MG63 (cell line): ENCODE data around the gene PSD2. TPM values are rescaled to one million over a fixed set of nuclear protein-coding genes. Genes with fewer than 3 reads are reported as not detected.

Experiments used
- DNase-seq: peaks from one replicate; pipeline ENCODE4 v3.0.0-alpha.2; 2020
- H3K27me3 ChIP-seq: fragments of 250-450 bp; sonication (Bioruptor Pico); 2 replicates; pipeline ENCODE4 v1.5.1; 2020; ENCODE audit warnings: mild to moderate bottlenecking, moderate library complexity
- H3K36me3 ChIP-seq: fragments of 250-450 bp; sonication (Bioruptor Pico); 2 replicates; pipeline ENCODE4 v1.5.1; 2020; ENCODE audit warnings: mild to moderate bottlenecking, moderate library complexity
- H3K4me3 ChIP-seq: fragments of 250-450 bp; sonication (Bioruptor Pico); 2 replicates; pipeline ENCODE4 v1.5.1; 2020; ENCODE audit warnings: mild to moderate bottlenecking, moderate library complexity
- H3K9me3 ChIP-seq: fragments of 250-450 bp; sonication (Bioruptor Pico); 2 replicates; pipeline ENCODE4 v1.5.1; 2020; ENCODE audit warnings: mild to moderate bottlenecking, moderate library complexity
- total RNA-seq: library from RNA; depleted of rRNA; stranded (reverse); fragments of >200 nt; shearing (Covaris generic); gene quantifications from 2 replicates; pipeline ENCODE4 v1.2.3, GENCODE V29; 2014; ENCODE audit warnings: low replicate concordance

PSD2 gene
- total RNA-seq, 1 experiment from 2014 or later: 0.16 TPM

DNA sequence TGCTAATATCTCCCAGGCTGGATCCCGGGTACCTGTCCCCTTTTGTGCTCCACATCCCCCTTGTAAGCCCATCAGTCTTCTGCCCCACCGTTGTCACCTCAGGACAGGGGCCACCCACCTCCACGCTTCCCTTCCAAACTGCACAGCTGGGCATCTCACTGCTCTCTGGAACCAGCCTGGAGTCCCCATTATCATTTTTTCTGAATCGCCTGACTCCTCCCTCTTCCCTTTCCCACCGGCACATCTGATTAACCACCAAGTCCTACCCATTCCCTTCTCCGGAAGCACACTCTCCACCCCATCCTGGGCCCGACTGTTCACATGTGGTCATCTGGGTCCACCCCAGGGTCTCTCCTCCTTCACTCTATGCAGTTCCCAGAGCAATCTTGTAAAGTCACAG, 53.9 kb downstream of the PSD2 start:
- no peak for DNase-seq
- Histone ChIP-seq H3K4me3 (no peak overlapping the region), H3K36me3 (no peaks in the 10 kb centered on the region), H3K27me3 (no peaks in the 10 kb centered on the region), H3K9me3 (no peaks in the 10 kb centered on the region)

DNA sequence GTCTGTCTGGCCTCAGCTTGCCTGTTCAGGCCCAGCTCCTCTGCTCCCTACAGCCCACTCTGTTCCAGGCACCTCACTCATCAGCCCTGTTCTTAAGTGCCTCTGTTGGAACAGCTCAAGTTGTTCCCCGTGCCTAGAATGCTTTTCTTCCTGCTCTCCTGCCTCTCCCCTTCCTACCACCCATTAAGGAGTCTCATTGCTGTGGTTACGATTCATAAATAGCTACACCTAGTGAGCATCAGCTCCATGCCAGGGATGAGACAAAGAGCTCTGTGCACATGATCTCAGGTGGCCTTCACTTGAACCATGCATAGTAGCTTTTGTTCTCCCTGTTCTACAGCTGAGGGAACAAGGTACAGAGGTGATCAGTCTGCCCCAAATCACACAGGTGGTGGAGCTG, 54.3 kb downstream of the PSD2 start:
- H3K27me3 ChIP-seq: no peaks in the 10 kb centered on the region
- no peaks in the 10 kb centered on the region for H3K9me3 ChIP-seq
- no peaks in the 10 kb centered on the region for H3K36me3 ChIP-seq
- no peak for DNase-seq
- H3K4me3 ChIP-seq: no peak overlapping the region

DNA sequence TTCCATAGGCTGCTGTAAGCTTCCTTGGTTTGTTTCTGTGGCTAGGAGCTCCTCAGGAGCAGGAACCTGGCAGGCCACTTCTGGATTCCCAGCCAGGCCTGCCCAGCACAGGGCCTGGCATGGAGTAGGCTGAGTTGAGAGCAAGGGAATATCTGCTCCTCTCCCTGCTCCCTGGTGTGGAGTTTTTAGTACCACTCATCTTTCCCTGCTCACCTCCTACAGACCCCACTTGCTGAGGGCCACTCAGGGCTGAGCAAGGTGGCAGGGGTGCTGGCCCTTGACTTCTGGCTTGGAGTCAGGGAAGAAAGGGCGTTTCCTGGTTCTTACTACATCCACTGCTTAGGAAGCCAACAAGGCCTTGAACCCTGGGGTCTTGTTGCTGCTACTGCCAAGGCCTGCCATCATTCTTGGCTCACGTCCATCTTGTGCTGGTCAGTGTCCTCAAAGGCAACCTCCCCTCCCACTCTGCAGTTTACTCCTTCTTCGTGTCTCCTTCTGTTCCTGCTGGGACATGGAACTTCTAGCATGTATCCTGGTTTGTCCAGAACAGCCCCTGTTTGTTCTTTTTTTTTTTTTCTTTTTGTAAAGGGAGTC, 54.9 kb downstream of the PSD2 start:
- H3K4me3 ChIP-seq: no peak overlapping the region
- no peaks in the 10 kb centered on the region for H3K36me3 ChIP-seq
- no peaks in the 10 kb centered on the region for H3K27me3 ChIP-seq
- DNase-seq: no peak
- H3K9me3 ChIP-seq: no peaks in the 10 kb centered on the region

DNA sequence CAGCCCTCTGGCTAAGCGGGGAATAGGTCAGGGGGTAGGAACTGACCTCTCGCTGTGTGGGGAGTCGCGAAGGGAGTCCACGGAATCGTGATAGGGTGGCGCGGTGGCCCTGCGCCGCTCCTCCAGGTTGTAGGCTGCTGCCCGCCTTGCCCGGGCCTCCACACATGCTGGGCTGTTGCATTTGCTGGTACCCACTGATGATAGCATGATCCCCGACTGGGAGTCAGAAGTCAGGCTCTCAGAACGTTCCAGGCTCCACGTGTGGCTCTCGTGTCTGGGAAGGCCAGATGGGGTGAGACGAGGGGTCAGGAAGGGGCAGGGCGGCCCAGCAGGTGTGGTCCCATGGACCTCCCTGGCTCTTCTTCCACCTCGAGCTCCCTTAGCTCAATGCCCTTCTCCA, 56.0 kb downstream of the PSD2 start:
- no peaks in the 10 kb centered on the region for H3K27me3 ChIP-seq
- H3K4me3 ChIP-seq: no peak overlapping the region
- H3K9me3 ChIP-seq: no peaks in the 10 kb centered on the region
- no peaks in the 10 kb centered on the region for H3K36me3 ChIP-seq
- DNase-seq: no peak

DNA sequence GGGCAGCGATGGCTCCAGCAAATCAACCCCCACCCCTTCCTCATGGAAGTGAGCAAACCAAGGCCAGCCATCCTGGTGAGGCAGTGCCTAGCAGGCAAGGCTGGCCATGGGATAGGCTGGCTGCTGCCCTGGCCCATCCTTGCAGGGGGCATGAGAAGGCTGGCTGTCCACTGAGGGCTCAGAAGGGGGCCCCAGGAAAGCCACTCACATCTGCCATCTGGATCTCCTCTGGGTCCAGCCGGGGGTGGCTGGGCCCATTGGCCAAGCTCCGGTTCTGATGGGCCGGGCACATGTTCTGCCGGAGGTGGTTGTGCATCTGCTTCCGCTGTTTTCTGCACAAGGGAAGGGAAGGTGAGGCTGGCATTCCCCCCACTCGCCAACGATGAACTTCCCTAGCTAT, 57.1 kb downstream of the PSD2 start:
- H3K36me3 ChIP-seq: no peaks in the 10 kb centered on the region

DNA sequence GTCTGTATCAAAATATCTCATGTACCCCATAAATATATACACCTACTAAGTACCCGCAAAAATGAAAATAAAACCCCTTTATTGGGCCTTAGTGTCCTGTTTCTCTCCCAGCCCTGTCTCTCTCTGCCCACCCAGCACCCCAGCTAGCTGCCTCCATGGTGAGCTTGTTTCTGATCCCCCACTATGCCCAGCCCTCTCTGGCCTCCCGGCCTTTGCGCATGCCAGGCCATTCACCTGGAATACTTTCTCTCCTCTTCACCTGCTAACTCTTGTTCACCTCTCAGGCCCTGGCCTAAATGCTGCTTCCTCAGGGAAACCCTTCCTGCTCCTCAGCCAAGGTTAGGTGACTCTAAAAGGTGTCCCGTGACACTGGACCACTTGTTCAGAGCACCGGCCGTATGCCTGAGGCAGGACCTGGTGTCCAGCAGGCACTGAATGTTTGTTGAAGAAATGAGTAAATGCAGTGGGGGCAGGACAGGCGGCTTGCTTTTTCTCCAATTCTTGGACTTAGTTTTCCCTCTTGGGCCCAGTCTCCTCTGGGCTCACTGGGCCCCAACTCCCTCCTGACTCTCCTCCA, 58.5 kb downstream of the PSD2 start:
- no peaks in the 10 kb centered on the region for H3K36me3 ChIP-seq
- H3K27me3 ChIP-seq: no peaks in the 10 kb centered on the region
- H3K9me3 ChIP-seq: no peaks in the 10 kb centered on the region
- no peak for DNase-seq
- no peak overlapping the region for H3K4me3 ChIP-seq

More for the DNA sequence above, 57.1 kb downstream of the PSD2 start:
- no peak for DNase-seq
- H3K4me3 ChIP-seq: no peak overlapping the region
- no peaks in the 10 kb centered on the region for H3K9me3 ChIP-seq
- H3K27me3 ChIP-seq: no peaks in the 10 kb centered on the region

DNA sequence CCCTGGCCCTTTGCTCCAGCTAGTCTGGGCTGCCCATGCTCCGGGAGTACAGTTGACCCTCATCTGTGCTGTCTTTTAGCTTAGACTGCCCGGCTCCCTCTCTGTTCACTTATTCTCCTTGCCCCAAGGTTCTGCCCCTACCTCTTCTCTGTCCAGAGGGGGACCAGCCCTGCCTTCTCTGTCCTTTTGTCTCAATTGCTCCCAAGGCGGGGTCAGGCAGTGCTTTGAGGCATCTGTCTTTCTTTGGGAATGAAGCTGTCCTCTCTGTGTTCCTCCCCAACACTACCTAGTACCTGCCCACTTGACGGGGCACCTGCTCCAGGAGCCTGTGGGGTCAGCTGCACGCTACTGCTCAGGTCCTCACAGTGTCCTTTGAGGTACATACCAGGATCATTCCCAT, 59.3 kb downstream of the PSD2 start:
- H3K9me3 ChIP-seq: no peaks in the 10 kb centered on the region
- H3K4me3 ChIP-seq: no peak overlapping the region
- DNase-seq: no peak
- no peaks in the 10 kb centered on the region for H3K36me3 ChIP-seq
- no peaks in the 10 kb centered on the region for H3K27me3 ChIP-seq

DNA sequence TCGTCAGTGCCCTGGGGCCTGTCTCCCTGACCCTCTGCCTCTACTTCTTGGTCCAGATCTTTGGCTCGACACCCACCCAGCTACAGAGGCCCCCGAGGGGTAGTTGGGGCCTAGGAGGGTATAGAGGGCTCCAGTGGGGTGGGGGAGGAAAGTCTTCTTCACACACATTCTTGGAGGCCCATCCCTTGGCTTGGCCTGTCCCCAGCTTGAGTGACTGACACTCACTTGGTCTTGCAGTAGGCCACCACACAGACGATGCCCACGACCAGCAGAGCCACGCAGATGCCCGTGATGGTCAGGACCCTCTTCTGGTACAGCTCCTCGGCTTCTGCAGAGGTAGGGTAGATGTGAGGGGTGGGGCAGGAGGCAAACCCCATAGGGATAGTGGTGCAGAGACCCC, 59.8 kb downstream of the PSD2 start:
- no peak for DNase-seq
- Histone ChIP-seq H3K27me3 (no peaks in the 10 kb centered on the region), H3K36me3 (no peaks in the 10 kb centered on the region), H3K4me3 (no peak overlapping the region), H3K9me3 (no peaks in the 10 kb centered on the region)

DNA sequence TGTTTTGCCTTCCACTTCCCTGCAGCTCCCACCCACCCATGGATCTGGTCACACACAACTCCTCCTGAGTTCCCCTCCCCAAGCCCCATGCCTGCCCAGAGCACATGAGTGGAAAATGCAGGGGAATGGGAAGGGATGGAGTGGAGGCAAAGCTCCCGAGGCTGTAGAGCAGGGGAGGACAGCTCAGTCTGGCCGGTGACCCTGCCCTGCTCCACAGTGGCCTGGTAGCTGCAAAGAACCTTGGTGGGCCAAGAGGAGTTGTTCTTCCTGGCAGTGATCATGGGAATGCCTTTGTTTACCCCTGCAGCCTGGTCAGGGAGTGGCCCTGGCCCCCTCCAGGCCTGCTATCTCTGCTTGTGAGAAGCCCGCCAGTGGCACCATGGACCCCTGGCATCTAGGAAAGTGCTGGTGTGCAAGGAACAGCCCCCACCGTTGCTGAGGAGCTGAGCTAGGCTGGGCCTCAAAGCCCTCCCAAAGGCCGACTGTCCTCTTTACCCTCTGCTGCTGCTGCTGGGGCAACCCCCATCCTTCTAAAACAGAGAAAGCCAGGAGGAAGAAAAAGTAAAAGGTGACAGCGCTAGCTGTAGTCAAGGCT, 60.4 kb downstream of the PSD2 start:
- H3K9me3 ChIP-seq: no peaks in the 10 kb centered on the region
- DNase-seq: no peak
- no peak overlapping the region for H3K4me3 ChIP-seq
- no peaks in the 10 kb centered on the region for H3K36me3 ChIP-seq
- H3K27me3 ChIP-seq: no peaks in the 10 kb centered on the region

DNA sequence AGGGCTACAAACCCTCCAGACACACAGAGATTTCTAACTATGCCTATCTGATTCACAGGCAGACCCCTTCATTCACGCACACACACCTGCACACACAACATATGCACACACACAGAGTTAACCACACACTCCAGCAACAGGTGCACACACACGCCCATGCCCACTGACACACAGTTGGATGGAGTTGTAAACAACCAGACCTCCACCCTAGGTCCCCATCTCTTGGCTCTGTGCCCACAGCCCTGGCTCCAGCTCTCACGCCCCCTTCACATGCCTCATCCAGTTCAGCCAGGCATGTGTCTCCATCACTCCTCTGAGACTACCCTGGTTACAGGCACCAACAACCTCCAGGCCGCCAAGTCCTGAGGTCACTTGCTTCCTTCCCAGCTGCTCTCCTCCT, 61.1 kb downstream of the PSD2 start:
- Histone ChIP-seq H3K36me3 (no peaks in the 10 kb centered on the region), H3K27me3 (no peaks in the 10 kb centered on the region), H3K9me3 (no peaks in the 10 kb centered on the region), H3K4me3 (no peak overlapping the region)
- DNase-seq: no peak

DNA sequence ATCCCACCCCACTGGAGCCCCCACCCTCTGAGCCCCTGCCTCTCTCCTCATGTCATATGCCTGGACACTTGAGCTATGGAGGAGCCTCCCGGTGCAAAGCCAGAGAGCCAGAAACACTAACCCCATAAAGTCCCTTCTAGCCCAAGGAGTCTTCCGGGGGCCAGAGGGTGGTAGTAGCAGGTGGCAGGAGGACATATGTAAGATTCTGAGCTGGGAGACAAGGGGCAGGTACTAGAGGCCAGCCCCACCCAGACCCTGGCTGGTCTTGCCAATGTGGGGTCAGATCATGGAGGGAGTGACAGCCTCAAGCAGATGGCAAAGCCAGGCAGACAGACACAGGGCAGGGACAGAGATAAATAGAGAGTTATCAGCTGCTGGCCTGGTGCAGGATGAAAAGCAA, 63.4 kb downstream of the PSD2 start:
- Histone ChIP-seq H3K4me3 (no peak overlapping the region), H3K36me3 (no peaks in the 10 kb centered on the region), H3K9me3 (no peaks in the 10 kb centered on the region), H3K27me3 (no peaks in the 10 kb centered on the region)
- no peak for DNase-seq

DNA sequence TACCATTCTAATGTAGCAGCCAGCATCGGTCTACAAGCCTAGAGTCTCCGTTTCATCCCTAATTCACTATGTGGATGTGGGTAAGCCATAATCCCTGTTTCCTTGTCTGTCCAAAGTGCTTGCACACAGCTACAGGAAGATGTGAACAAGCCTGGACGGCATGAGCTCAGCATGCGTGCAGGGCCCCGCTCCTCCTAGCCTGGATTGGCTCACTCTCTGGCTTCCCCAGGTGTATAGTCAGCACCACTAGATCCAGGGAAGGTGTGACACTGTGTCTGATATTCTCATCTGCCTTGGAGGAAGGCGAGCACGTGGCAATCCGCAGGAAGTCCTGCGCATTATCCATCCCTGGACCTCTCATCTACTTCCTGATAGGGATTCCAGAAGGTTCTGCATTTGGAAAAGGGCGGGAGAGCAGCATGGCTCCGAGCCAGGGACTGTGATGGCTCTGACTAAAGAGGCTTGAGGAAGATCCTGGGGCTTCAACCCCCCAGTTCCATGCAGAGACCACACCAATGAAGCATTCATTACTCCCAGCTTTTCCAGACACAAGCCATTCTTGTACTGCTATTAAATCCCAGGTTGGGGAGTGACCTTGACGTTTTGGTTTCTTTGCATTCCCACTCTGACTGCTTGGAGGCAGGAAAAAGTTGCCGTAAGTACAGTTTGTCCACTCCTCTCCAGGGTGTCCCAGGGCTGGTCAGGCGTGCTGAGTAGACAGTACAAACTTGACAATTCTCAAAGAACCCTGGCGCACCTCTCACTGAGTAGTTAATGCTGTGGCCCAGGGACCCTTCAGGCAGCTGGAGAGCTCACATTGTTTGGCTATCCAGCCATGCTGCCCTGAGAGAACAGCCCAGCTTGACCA, 65.6 kb downstream of the PSD2 start:
- Histone ChIP-seq H3K4me3 (no peak overlapping the region), H3K36me3 (no peaks in the 10 kb centered on the region), H3K27me3 (no peaks in the 10 kb centered on the region), H3K9me3 (no peaks in the 10 kb centered on the region)
- DNase-seq: no peak

DNA sequence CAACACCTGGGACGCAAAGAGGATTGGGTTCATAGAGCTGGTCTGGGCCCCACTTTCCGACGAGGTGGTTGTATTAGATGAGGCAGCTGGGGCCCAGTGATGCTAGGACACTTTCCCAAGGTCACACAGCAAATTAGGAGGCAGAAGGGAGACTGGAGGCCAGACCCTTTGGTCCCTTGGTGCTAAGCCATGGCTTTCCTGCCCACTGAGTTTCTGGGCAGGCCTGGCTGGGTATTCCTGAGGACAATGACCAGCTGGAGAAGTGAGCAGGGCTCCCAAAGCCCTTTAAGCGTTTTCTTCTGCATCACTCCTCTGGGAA, 66.2 kb downstream of the PSD2 start:
- DNase-seq: no peak
- H3K36me3 ChIP-seq: no peaks in the 10 kb centered on the region
- no peaks in the 10 kb centered on the region for H3K9me3 ChIP-seq
- H3K27me3 ChIP-seq: no peaks in the 10 kb centered on the region
- H3K4me3 ChIP-seq: no peak overlapping the region

DNA sequence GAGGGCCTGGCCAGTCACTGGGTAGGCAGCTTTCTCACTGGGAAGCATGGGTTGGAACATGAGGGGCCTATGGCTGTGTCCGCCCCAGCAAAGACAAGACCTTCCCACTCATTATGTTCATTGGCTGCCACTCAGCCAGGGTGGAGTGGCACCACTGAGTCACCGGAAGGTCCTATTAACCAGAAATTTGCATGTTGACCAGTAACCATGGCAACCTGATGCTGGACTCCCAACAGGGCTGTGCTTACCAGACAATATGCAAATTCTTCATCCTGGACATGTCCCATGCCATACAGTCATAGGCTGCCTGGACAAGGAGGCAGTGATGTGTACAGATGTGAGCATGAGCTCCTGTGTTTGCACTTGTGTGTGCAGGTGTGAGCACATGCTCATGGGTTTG, 66.7 kb downstream of the PSD2 start:
- Histone ChIP-seq H3K9me3 (no peaks in the 10 kb centered on the region), H3K27me3 (no peaks in the 10 kb centered on the region), H3K36me3 (no peaks in the 10 kb centered on the region), H3K4me3 (no peak overlapping the region)
- no peak for DNase-seq

DNA sequence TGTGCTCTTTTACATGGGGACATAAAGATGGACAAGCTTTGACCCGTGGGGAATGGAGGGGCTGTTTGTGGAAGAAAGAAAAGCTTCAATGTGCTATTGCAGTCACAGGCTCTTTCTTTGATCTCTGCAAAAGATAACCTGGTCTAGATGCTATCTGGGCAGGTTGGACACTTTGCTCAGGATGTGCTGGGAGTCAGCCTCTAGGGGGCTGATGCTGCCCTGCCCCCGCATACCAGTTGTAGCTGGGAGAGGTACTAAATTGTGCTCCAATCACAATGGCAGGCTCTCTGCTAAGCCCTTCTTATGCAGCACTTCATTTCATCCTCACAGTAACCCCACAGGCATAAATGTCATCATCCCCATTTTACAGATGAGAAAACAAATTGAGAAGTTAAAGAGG, 67.2 kb downstream of the PSD2 start:
- H3K36me3 ChIP-seq: no peaks in the 10 kb centered on the region
- H3K9me3 ChIP-seq: no peaks in the 10 kb centered on the region
- no peak for DNase-seq
- no peak overlapping the region for H3K4me3 ChIP-seq
- H3K27me3 ChIP-seq: no peaks in the 10 kb centered on the region

DNA sequence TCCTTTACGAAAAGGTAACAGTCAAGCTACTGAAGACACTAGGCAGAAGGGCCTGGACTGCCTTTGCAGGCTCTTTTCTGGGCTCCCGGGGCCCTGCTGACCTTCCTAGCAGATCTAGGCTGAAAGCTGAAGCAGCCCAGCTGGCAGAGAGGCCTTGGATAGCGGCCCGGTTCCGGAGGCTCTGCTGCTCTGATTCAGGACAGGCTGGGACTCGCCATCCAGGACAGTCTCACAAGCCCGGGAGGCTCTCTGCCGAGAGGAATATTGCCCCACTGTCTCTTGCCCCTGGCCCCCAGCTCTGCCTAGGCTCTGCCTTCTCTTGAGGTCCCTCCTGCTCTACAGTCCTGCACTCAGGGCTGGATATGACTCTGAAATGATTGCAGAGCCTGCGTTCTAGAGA, 67.8 kb downstream of the PSD2 start:
- no peaks in the 10 kb centered on the region for H3K36me3 ChIP-seq
- no peaks in the 10 kb centered on the region for H3K9me3 ChIP-seq
- H3K27me3 ChIP-seq: no peaks in the 10 kb centered on the region
- no peak for DNase-seq
- H3K4me3 ChIP-seq: no peak overlapping the region

DNA sequence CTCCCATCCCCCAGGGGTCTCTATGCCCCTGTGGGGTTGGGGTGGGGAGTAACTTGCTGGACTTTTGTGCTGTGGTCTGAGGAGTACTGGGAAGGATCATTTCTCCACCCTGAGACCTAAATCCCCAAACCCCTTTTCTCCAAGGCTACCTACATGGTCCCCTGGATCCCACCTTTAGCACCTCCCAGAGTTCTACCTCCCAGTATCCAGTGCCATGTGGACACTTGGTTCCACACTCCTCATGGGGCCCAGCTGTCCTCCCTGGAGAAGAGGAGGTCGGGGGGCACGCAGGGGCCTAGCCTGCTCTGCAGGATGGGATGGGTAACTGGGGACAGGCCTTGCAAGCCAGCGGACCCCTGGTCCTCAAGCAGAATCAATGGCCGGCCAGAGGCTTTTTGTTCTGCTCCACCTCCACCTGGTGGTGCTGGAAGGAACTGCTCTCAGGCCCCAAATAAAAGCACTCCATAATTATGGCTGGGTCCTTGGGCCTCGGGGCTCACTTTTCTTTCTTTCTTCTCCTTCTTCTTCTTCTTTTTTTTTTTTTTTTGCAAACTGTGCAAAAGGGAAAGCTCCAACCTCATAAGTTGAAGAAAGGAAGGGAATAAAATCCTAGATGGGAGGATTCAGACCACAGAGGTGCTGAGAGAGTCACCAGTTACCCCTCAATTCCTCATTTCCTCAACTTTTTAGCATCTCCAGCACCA, 68.4 kb downstream of the PSD2 start:
- Histone ChIP-seq H3K4me3 (no peak overlapping the region), H3K9me3 (no peaks in the 10 kb centered on the region), H3K27me3 (no peaks in the 10 kb centered on the region), H3K36me3 (no peaks in the 10 kb centered on the region)
- DNase-seq: peak; percentile 41
